ENCODE measurements around the gene C1QTNF5.

C1QTNF5 gene

DNA sequence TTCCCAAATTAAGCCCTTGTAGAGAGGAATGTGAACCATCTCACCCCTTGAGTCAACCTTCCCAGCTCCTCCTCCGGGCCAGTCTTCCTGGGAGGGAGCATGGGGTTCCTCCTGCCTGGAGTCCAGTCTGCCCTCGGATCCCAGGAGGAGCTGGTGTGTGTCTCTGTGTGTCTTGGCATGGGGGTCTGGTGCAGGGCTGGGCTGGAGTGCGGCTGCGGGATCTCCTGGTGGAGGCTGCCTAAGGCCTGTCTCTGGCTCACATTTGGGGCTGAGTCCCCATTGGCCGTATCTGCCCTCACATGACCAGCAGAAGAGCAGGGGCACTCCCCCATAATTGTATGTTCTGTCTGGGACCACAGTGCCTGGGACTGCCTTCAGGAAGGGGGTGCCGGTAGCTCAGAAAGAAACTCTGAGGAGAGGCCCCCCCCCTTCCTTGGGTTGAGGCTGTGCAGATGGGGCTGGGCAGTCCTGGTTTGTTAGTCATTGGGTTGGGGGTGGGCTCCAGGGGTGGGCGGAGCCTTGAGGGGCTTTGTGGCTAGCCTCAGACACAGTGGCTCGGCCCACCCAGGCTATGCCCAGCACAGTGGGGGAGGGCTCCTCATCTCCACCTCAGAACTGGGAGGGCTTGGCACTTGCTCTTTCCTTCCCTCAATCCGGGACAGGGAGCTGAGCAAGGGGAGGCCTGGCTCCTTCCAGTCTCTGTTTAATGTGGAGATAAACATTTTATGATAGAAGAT, 2.9 kb downstream of the C1QTNF5 start:
- DNase-seq: no peak

DNA sequence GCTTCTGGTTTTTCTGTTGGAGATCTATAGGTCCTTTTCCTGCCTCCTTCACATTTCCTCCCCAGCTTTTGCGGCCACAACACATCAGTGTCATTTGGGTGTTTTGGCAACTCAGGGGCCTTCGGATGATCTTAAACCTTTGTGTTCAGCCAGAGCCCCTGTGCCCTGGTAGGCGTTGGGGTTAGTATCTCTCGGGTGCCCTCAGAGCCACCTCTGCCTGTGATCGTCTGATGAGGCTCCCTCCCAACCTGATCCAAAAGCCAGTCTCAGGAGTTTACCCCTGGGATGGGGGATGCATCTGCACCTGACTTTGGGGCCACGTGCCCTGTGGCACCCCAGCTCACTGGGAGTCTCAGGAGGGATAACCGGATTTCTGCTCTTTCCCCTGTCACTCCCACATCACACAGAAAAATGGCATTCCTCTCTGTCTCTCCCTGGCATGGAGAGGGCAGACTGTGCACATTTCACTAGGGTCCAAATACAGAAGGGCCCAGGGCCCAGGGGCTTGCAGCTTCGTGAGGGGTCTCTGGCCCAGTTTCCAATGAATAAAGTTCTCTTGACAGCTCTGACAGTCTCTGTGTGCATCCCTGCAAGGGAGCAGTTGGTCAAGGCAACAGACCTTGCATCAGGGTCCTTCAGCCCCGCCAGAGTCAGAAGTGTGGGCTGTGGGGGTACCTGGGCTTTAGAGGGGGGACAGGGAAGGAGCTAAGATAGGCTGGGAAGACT, 3.8 kb downstream of the C1QTNF5 start:
- no peak for DNase-seq

DNA sequence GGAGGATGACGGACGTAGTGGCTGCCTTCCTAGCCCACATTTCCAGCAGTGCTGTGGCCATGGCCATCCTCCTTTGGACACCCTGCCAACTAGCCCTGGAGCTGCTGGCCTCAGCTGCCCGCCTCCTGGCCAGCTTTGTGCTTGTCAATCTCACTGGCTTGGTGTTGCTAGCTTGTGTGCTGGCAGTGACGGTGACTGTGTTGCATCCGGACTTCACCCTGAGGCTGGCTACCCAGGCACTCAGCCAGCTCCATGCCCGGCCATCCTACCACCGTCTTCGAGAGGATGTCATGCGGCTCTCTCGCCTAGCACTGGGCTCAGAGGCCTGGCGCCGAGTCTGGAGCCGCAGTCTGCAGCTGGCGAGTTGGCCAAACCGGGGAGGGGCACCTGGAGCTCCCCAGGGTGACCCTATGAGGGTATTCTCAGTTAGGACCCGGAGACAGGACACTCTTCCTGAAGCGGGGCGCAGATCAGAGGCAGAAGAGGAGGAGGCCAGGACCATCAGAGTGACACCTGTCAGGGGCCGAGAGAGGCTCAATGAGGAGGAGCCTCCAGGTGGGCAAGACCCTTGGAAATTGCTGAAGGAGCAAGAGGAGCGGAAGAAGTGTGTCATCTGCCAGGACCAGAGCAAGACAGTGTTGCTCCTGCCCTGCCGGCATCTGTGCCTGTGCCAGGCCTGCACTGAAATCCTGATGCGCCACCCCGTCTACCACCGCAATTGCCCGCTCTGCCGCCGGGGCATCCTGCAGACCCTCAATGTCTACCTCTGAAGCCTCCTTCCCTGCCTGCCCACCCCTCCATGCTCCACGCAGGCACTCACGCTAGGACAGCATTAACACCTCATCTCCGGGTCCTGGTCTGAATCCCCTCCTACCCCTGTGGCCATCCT, 4.8 kb downstream of the C1QTNF5 start:
- DNase-seq: no peak

- no peak for DNase-seq
Observed at GRCh38 chr11:119335091-119335654, 5.5 kb downstream of the C1QTNF5 start.

GRCh38 chr11:119334174-119334930, 6.3 kb downstream of the C1QTNF5 start, which contains the start of gene RNF26:
Gene RNF26, plus strand, starts transcription at chr11:119334527. Its CDS starts 596 bp downstream, at chr11:119335123.
- peak; percentile 94 to 99 for DNase-seq

DNA sequence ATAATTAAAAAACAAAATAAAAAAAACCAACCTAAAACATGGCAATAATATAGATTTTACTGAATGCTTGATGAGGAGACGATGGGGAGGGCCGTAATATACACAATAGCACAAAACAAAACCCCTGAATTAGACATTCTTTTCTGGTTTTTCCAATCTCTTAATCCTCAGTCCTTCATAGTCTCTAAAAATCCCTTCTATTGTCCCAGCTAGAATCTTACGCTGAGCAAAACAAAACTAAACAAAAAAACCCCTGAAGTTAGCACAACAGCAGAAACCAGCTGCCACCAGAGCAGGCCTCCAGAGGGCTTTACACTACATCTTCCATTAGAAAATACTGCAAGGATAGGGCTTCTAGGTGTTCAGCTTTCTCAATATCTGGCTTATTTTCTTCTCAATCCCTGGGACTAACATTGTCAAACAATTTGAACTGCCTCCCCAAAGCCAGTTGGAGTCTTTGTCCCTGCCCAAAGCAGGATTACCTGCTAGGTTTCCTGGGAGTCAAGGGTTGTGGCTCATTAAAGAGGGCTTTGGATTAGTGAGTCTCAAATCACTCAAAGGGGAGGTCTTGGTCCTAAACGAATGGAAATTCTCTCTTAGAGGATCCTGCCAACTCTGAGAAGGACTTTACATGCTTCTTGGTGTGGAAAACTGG, 8.4 kb downstream of the C1QTNF5 start:
- no peak for DNase-seq

- no peak for DNase-seq
Observed at GRCh38 chr11:119330237-119330636, 10.4 kb downstream of the C1QTNF5 start.

- DNase-seq: no peak
Observed at GRCh38 chr11:119329320-119329719, 11.4 kb downstream of the C1QTNF5 start.

- no peak for DNase-seq
Observed at GRCh38 chr11:119324189-119324588, 16.5 kb downstream of the C1QTNF5 start.

GRCh38 chr11:119323532-119324033, 17.1 kb downstream of the C1QTNF5 start:
- peak; percentile 42 to 83 for DNase-seq

GRCh38 chr11:119322921-119323531, 17.7 kb downstream of the C1QTNF5 start:
- no peak for DNase-seq

- no peak for DNase-seq
Observed at GRCh38 chr11:119322360-119322739, 18.3 kb downstream of the C1QTNF5 start.

DNA sequence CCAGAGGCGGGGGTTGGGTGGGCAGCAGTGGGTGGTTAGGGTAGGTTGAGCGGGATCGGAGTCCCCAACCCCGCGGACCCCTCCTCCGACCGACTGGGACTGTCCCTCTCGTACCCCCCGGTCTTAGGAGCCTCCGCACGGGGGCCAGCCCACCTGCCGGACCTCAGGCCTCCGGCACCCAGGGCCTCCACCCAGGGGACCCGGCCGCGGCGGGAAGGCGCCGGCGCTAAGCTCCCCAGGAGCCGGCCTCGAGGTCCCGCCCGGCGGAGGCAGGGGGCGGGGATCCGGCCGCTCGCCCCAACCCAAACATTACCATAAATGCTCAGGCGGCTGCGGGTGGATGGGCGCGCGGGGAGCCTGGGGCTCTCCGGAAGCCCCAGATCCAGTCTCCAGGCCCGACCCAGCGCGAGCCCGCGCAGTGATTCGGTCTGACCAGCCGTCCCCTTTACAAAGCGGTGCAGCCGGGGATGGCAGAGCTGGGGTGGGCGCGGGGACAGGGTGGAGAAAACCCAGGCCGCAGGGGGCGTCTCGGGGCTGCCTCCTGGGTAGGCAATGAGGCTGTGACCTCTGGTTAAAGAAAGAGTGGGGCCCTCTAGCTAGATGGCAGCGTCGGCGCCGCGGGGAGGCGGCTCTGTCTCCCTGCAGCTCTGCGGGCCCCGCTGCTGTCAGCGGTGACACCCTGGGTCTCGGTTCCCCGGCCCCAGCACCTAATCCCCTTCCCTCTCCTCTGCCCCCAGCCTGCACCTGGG, 19.7 kb downstream of the C1QTNF5 start:
- no peak for DNase-seq

DNA sequence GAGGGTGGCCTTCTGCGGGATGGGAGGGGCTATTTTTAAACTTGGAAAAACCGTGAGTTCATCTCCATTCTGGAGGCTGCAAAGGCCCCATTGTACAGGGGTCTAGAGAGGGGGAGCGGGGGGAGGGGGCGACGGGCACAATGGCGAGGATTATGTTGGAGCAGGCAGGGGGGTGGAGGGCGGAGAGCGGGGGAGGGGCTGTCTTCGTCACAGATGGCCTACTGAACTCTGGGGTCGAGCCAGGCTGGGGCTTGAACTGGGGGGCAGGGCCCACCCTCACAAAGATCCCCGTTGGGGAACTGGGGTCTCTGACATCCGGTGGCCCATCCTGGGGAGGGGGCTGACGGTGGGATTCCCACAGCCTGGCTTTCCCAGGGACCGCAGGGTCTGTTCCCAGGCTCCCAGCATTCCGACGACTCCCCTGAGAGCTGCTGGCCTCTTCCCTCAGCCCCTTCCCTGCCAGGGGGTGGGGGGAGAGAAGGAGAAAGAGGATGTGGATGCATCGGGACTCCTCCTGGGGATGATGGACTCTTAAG, 20.4 kb downstream of the C1QTNF5 start:
- DNase-seq: no peak

DNA sequence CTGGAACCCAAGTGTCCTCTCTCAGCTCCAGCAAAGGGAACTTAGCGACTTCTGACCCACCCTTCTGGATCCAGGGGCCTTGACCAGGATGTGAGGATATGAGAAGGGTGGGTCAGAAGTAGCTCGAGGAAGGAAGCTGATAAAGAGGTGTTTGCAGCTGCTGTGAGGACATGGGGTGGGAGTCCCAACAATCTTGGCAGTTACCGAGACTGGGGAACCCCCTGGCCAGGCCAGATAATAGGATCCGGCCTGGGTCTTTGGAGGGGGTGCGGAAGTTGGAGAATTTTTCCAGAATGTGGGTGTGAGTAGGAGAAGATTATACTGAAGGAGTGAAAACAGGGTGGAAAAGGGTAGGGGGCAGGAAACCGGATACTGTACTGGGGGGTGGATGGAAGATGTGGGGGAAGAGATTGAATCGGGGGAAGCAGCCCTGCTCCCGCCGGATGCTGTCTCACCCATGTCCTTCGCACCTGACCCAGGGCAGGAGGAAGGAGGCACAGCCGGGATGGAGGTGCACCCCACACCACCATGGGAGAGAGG, 20.9 kb downstream of the C1QTNF5 start:
- DNase-seq: no peak

DNA sequence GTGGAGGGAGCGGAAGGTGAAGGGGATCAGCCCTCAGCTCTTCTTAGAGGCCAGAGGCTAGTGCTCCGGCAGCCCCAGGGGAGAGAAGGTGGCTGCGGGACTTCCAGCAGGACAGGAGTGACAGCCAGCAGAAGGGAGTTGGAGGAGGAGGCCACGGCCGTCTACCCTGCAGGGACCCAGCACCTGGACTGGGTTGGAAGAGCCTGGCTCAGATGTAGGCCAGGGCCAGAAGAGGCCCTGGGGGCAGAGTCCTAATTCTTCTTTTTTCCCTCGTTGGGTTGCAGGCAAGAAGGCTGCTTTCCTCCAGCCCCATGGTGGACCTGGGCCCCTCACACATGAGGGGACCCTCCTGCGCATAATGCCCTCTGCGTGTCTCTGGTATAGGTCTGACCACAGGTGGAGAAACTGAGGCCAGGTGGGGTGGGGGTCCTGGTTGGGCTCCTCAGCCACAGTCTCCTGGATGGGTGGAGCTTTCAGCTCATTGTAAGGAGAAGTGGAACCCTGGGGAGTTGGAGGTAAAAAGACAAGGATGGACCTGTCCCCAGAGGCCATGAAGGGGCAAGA, 21.5 kb downstream of the C1QTNF5 start:
- DNase-seq: no peak

GRCh38 chr11:119318240-119319135, 22.2 kb downstream of the C1QTNF5 start:
- peak in 1 of 2 experiments; percentile 46 for DNase-seq

- DNase-seq: no peak
Observed at GRCh38 chr11:119317592-119318239, 23.0 kb downstream of the C1QTNF5 start.

Measured in NCI-H446 (cell line).